NT2/D1 (cell line): Measurements from ENCODE around the gene KPNB1.

Source experiments
- DNase-seq: peaks from one replicate; pipeline ENCODE4 v3.0.0-alpha.2; 2011; ENCODE audit warnings: low read depth, low spot score
- H3K27me3 ChIP-seq: 2 replicates; pipeline ENCODE4 v1.6.0; 2011; ENCODE audit warnings: mild to moderate bottlenecking; ENCODE audit not compliant: insufficient read length, insufficient read depth
- H3K36me3 ChIP-seq: 2 replicates; pipeline ENCODE4 v1.6.1; 2011; ENCODE audit warnings: mild to moderate bottlenecking, low read length, mixed read lengths; ENCODE audit not compliant: insufficient read depth, insufficient read length
- H3K4me1 ChIP-seq: 2 replicates; pipeline ENCODE4 v1.5.1; 2011; ENCODE audit not compliant: insufficient read depth, insufficient read length
- H3K4me3 ChIP-seq: 2 replicates; pipeline ENCODE4 v1.5.1; 2011; ENCODE audit warnings: low read depth; ENCODE audit not compliant: insufficient read length
- H3K9ac ChIP-seq: 2 replicates; pipeline ENCODE4 v1.6.0; 2011; ENCODE audit warnings: low read depth; ENCODE audit not compliant: insufficient read length
- H3K9me3 ChIP-seq: 2 replicates; pipeline ENCODE4 v1.5.1; 2011; ENCODE audit warnings: mild to moderate bottlenecking, low read length; ENCODE audit not compliant: insufficient read depth
- SUZ12 ChIP-seq: IDR thresholded peaks from 2 replicates; pipeline ENCODE4 v1.6.1; 2011; ENCODE audit not compliant: insufficient read length, insufficient read depth; ENCODE audit errors: extremely low read depth
- YY1 ChIP-seq: IDR thresholded peaks from 2 replicates; pipeline ENCODE4 v1.6.1; 2011; ENCODE audit not compliant: insufficient read length, insufficient read depth
- ZNF274 ChIP-seq: IDR thresholded peaks from 2 replicates; pipeline ENCODE4 v1.6.1; 2011; ENCODE audit warnings: mild to moderate bottlenecking, low read depth, low read length

Gene KPNB1

GRCh38 chr17:47649153-47649971 is at the start of gene KPNB1:
TSS of gene KPNB1 (plus strand) at chr17:47649919. CDS start at chr17:47650245, 326 bp downstream.
- Histone ChIP-seq H3K9ac (peak within 1 kb of the TSS; percentile 92), H3K4me3 (peak within 1 kb of the TSS; percentile 78), H3K27me3 (no peaks in the 10 kb centered on the region), H3K9me3 (no peaks in the 10 kb centered on the region), H3K4me1 (no peaks in the 10 kb centered on the region), H3K36me3 (peaks cover 50% of the 10 kb centered on the region)
- DNase-seq, result peak; percentile 98
- no peak for TF ChIP-seq YY1
- no peak for TF ChIP-seq ZNF274
- TF ChIP-seq SUZ12, result no peak

- no peaks in the 10 kb centered on the region for H3K27me3 ChIP-seq
- H3K9ac ChIP-seq, result no peak overlapping the region
- H3K36me3 ChIP-seq, result peaks cover 85% of the 10 kb centered on the region
- no peak overlapping the region for H3K4me3 ChIP-seq
- TF ChIP-seq ZNF274 (no peak), SUZ12 (no peak), YY1 (no peak)
- no peak for DNase-seq
- H3K9me3 ChIP-seq, result no peaks in the 10 kb centered on the region
- H3K4me1 ChIP-seq, result no peaks in the 10 kb centered on the region
Observed at GRCh38 chr17:47603830-47604597, 45.7 kb upstream of the KPNB1 start.

GRCh38 chr17:47604598-47604927 is 45.2 kb upstream of the KPNB1 start:
- Histone ChIP-seq H3K9ac (no peak overlapping the region), H3K4me1 (no peaks in the 10 kb centered on the region), H3K27me3 (no peaks in the 10 kb centered on the region), H3K36me3 (peaks cover 90% of the 10 kb centered on the region), H3K4me3 (no peak overlapping the region), H3K9me3 (no peaks in the 10 kb centered on the region)
- TF ChIP-seq SUZ12 (no peak), YY1 (no peak)
- DNase-seq, result no peak

- no peak for DNase-seq
- H3K4me1 ChIP-seq, result no peaks in the 10 kb centered on the region
- TF ChIP-seq ZNF274 (no peak), YY1 (no peak), SUZ12 (no peak)
- no peak overlapping the region for H3K9ac ChIP-seq
- H3K36me3 ChIP-seq, result peaks cover 90% of the 10 kb centered on the region
- H3K9me3 ChIP-seq, result no peaks in the 10 kb centered on the region
- no peak overlapping the region for H3K4me3 ChIP-seq
- H3K27me3 ChIP-seq, result no peaks in the 10 kb centered on the region
Observed at GRCh38 chr17:47605011-47605410, 44.7 kb upstream of the KPNB1 start.

GRCh38 chr17:47607481-47607880 is 42.2 kb upstream of the KPNB1 start:
- DNase-seq, result no peak

GRCh38 chr17:47611372-47612350 is 38.1 kb upstream of the KPNB1 start:
- no peaks in the 10 kb centered on the region for H3K9me3 ChIP-seq
- no peak for DNase-seq
- H3K27me3 ChIP-seq, result no peaks in the 10 kb centered on the region
- no peak overlapping the region for H3K9ac ChIP-seq
- TF ChIP-seq YY1, result no peak
- TF ChIP-seq SUZ12, result no peak
- no peak for TF ChIP-seq ZNF274
- H3K36me3 ChIP-seq, result peaks cover 79% of the 10 kb centered on the region
- H3K4me3 ChIP-seq, result no peak overlapping the region
- H3K4me1 ChIP-seq, result no peaks in the 10 kb centered on the region

More at GRCh38 chr17:47607481-47607880, 42.2 kb upstream of the KPNB1 start:
- H3K9ac ChIP-seq, result no peak overlapping the region
- H3K4me1 ChIP-seq, result no peaks in the 10 kb centered on the region
- H3K4me3 ChIP-seq, result no peak overlapping the region
- no peaks in the 10 kb centered on the region for H3K9me3 ChIP-seq
- TF ChIP-seq SUZ12, result no peak
- no peak for TF ChIP-seq ZNF274
- TF ChIP-seq YY1, result no peak
- no peaks in the 10 kb centered on the region for H3K27me3 ChIP-seq
- H3K36me3 ChIP-seq, result peaks cover 85% of the 10 kb centered on the region
